Measurements from ENCODE around the gene PMEPA1. TPM values are rescaled to one million over a fixed set of nuclear protein-coding genes. Genes with fewer than 3 reads are reported as not detected.

PMEPA1 gene
- total RNA-seq, 3 donors from 2014 or later (not counting 1 experiment from before 2014, with no cell fraction given): 1.2 to 5.9 (median 2.4) TPM

GRCh38 chr20:57652606-57653545 is 56.9 kb downstream of the PMEPA1 start:
- no peak overlapping the region for H3K4me3 ChIP-seq (ENCODE audit: low read length)
- H3K27ac Mint-ChIP-seq: no peak overlapping the region
- no peak overlapping the region for H3K27ac ChIP-seq (ENCODE audit: low read length)
- no peaks in the 10 kb centered on the region for H3K9me3 Mint-ChIP-seq
- H3K36me3 ChIP-seq (ENCODE audit: control insufficient read depth, insufficient read depth, low read length): no peaks in the 10 kb centered on the region
- H3K36me3 Mint-ChIP-seq: no peaks in the 10 kb centered on the region
- H3K27me3 Mint-ChIP-seq (ENCODE audit: low read depth in 2 of 2): peaks cover 6 to 30% of the 10 kb centered on the region in 2 donors
- 91% methylated on average over 28 of the region's 28 CpGs for WGBS (ENCODE audit: insufficient coverage)
- DNase-seq: no peak
- no peak overlapping the region for H3K4me3 Mint-ChIP-seq
- H3K4me1 Mint-ChIP-seq: peaks cover 9% of the 10 kb centered on the region in 2 donors
- H3K27me3 ChIP-seq (ENCODE audit: control insufficient read depth, insufficient read depth, low read length): no peaks in the 10 kb centered on the region
- H3K9me3 ChIP-seq (ENCODE audit: control insufficient read depth, insufficient read depth, low read length): no peaks in the 10 kb centered on the region
- H3K4me1 ChIP-seq (ENCODE audit: control insufficient read depth, insufficient read depth, low read length): peaks cover 19% of the 10 kb centered on the region
- intact Hi-C loops (cut with micrococcal nuclease): loop anchor here (10.0 kb wide), 1 partner anchor 522 kb away; no protein-coding TSS in a partner anchor
- no peak for ATAC-seq
- no peak for TF ChIP-seq CTCF (IDR thresholded peaks at IDR 0.05)

- ATAC-seq: no peak
Measured at GRCh38 chr20:57651881-57652605, 57.8 kb downstream of the PMEPA1 start.

GRCh38 chr20:57650756-57651483 is 58.9 kb downstream of the PMEPA1 start:
- no peaks in the 10 kb centered on the region for H3K27me3 ChIP-seq (ENCODE audit: control insufficient read depth, insufficient read depth, low read length)
- TF ChIP-seq CTCF (IDR thresholded peaks at IDR 0.05): no peak
- peaks cover 6 to 31% of the 10 kb centered on the region in 2 donors for H3K27me3 Mint-ChIP-seq (ENCODE audit: low read depth in 2 of 2)
- DNase-seq: no peak
- no peaks in the 10 kb centered on the region for H3K9me3 Mint-ChIP-seq
- H3K27ac ChIP-seq (ENCODE audit: low read length): no peak overlapping the region
- no peaks in the 10 kb centered on the region for H3K9me3 ChIP-seq (ENCODE audit: control insufficient read depth, insufficient read depth, low read length)
- no peak for ATAC-seq
- H3K4me1 ChIP-seq (ENCODE audit: control insufficient read depth, insufficient read depth, low read length): peaks cover 8% of the 10 kb centered on the region
- H3K4me3 Mint-ChIP-seq: no peak overlapping the region
- H3K36me3 Mint-ChIP-seq: no peaks in the 10 kb centered on the region
- WGBS (ENCODE audit: insufficient coverage): 95% methylated on average over 23 of the region's 23 CpGs
- no peak overlapping the region for H3K4me3 ChIP-seq (ENCODE audit: low read length)
- H3K36me3 ChIP-seq (ENCODE audit: control insufficient read depth, insufficient read depth, low read length): no peaks in the 10 kb centered on the region
- no peak overlapping the region for H3K27ac Mint-ChIP-seq
- intact Hi-C loops (cut with micrococcal nuclease): loop anchor here (10.0 kb wide), 1 partner anchor 524 kb away; no protein-coding TSS in a partner anchor
- H3K4me1 Mint-ChIP-seq: peaks cover 7% of the 10 kb centered on the region in 2 donors

More at GRCh38 chr20:57651881-57652605, 57.8 kb downstream of the PMEPA1 start:
- DNase-seq: no peak
- Histone ChIP-seq H3K4me3 (ENCODE audit: low read length) (no peak overlapping the region), H3K9me3 (ENCODE audit: control insufficient read depth, insufficient read depth, low read length) (no peaks in the 10 kb centered on the region), H3K4me1 (ENCODE audit: control insufficient read depth, insufficient read depth, low read length) (peaks cover 11% of the 10 kb centered on the region), H3K27me3 (ENCODE audit: control insufficient read depth, insufficient read depth, low read length) (no peaks in the 10 kb centered on the region), H3K27ac (ENCODE audit: low read length) (no peak overlapping the region), H3K36me3 (ENCODE audit: control insufficient read depth, insufficient read depth, low read length) (no peaks in the 10 kb centered on the region)
- Mint-ChIP-seq H3K9me3 (no peaks in the 10 kb centered on the region), H3K36me3 (no peaks in the 10 kb centered on the region), H3K4me1 (peaks cover 7% of the 10 kb centered on the region in 2 donors), H3K27ac (no peak overlapping the region), H3K4me3 (no peak overlapping the region), H3K27me3 (ENCODE audit: low read depth in 2 of 2) (peaks cover 6 to 31% of the 10 kb centered on the region in 2 donors)
- WGBS (ENCODE audit: insufficient coverage): 97% methylated on average over 47 of the region's 50 CpGs
- intact Hi-C loops (cut with micrococcal nuclease): loop anchor here (10.0 kb wide), 1 partner anchor 523 kb away; no protein-coding TSS in a partner anchor
- no peak for TF ChIP-seq CTCF (IDR thresholded peaks at IDR 0.05)

Measured in natural killer cell (primary cell).